Nephron progenitor cell (in vitro differentiated cells): Measurements from ENCODE around the gene CCL4.
"Not testable (repeated sequence)": the region's sequence is repeated elsewhere in the genome, so short reads cannot be mapped to it uniquely, and the experiment has no call there.

ENCODE experiments used
- DNase-seq: peaks from one replicate; pipeline ENCODE4 v3.0.0; 2021
- H3K27ac Mint-ChIP-seq: 2 replicates; pipeline ENCODE4 v1.8.0; 2021; ENCODE audit warnings: mild to moderate bottlenecking, moderate library complexity, mixed read lengths
- H3K27me3 Mint-ChIP-seq: 2 replicates; pipeline ENCODE4 v1.8.0; 2021; ENCODE audit warnings: mild to moderate bottlenecking, low read depth, mixed read lengths; ENCODE audit not compliant: poor library complexity
- H3K36me3 Mint-ChIP-seq: 2 replicates; pipeline ENCODE4 v1.8.0; 2021; ENCODE audit warnings: low read depth, mixed read lengths
- H3K4me1 Mint-ChIP-seq: 2 replicates; pipeline ENCODE4 v1.8.0; 2021; ENCODE audit warnings: mixed read lengths
- H3K4me3 Mint-ChIP-seq: 2 replicates; pipeline ENCODE4 v1.8.0; 2021; ENCODE audit warnings: mild to moderate bottlenecking, moderate library complexity, mixed read lengths
- H3K9me3 Mint-ChIP-seq: 2 replicates; pipeline ENCODE4 v1.8.0; 2021; ENCODE audit warnings: mild to moderate bottlenecking, moderate library complexity, mixed read lengths
- CTCF ChIP-seq: fragments of 200-600 bp; sonication (generic); IDR thresholded peaks from 2 replicates; pipeline ENCODE4 v1.5.0; 2021; ENCODE audit warnings: antibody characterized with exemption

The CCL4 gene

GRCh38 chr17:36104701-36105181, 1.1 kb downstream of the CCL4 start:
- no peaks in the 10 kb centered on the region for H3K9me3 Mint-ChIP-seq
- no peak overlapping the region for H3K27ac Mint-ChIP-seq
- H3K4me1 Mint-ChIP-seq = peaks cover 7% of the 10 kb centered on the region
- no peak overlapping the region for H3K4me3 Mint-ChIP-seq
- DNase-seq = no peak
- peaks cover 33% of the 10 kb centered on the region for H3K27me3 Mint-ChIP-seq
- TF ChIP-seq CTCF = no peak
- no peaks in the 10 kb centered on the region for H3K36me3 Mint-ChIP-seq

- Mint-ChIP-seq H3K27me3 (peaks cover 28% of the 10 kb centered on the region), H3K36me3 (no peaks in the 10 kb centered on the region), H3K4me1 (peaks cover 7% of the 10 kb centered on the region), H3K4me3 (no peak overlapping the region), H3K27ac (no peak overlapping the region), H3K9me3 (no peaks in the 10 kb centered on the region)
- DNase-seq = no peak
- no peak for TF ChIP-seq CTCF
Observed at GRCh38 chr17:36105781-36106492, 2.3 kb downstream of the CCL4 start.

- Mint-ChIP-seq H3K9me3 (no peaks in the 10 kb centered on the region), H3K27me3 (peaks cover 31% of the 10 kb centered on the region), H3K4me3 (no peak overlapping the region), H3K27ac (no peak overlapping the region), H3K4me1 (peaks cover 7% of the 10 kb centered on the region), H3K36me3 (no peaks in the 10 kb centered on the region)
- no peak for TF ChIP-seq CTCF
- no peak for DNase-seq
Observed at GRCh38 chr17:36106493-36106835, 2.8 kb downstream of the CCL4 start.

- peaks cover 7% of the 10 kb centered on the region for H3K4me1 Mint-ChIP-seq
- H3K27me3 Mint-ChIP-seq = peaks cover 27% of the 10 kb centered on the region
- DNase-seq = no peak
Observed at GRCh38 chr17:36107660-36108059, 4.0 kb downstream of the CCL4 start.

GRCh38 chr17:36108265-36108664, 4.6 kb downstream of the CCL4 start:
- not testable (repeated sequence) for H3K4me3 Mint-ChIP-seq, H3K27ac Mint-ChIP-seq, H3K9me3 Mint-ChIP-seq, H3K4me1 Mint-ChIP-seq, H3K36me3 Mint-ChIP-seq, DNase-seq
- H3K27me3 Mint-ChIP-seq = peaks cover 23% of the 10 kb centered on the region

More at GRCh38 chr17:36107660-36108059, 4.0 kb downstream of the CCL4 start:
- no peak for TF ChIP-seq CTCF
- Mint-ChIP-seq H3K4me3 (no peak overlapping the region), H3K9me3 (peaks cover 8% of the 10 kb centered on the region), H3K36me3 (no peaks in the 10 kb centered on the region), H3K27ac (no peak overlapping the region)

- Mint-ChIP-seq H3K27me3 (peaks cover 12% of the 10 kb centered on the region), H3K36me3 (no peaks in the 10 kb centered on the region), H3K4me1 (no peaks in the 10 kb centered on the region), H3K9me3 (peaks cover 9% of the 10 kb centered on the region), H3K4me3 (no peak overlapping the region), H3K27ac (no peak overlapping the region)
- DNase-seq = no peak
- TF ChIP-seq CTCF = no peak
Observed at GRCh38 chr17:36111068-36111490, 7.5 kb downstream of the CCL4 start.
